ENCODE results near the gene DNAJB9. TPM values are rescaled to one million over a fixed set of nuclear protein-coding genes. Genes with fewer than 3 reads are reported as not detected.

Gene DNAJB9
- total and polyA plus RNA-seq, 8 donors: 26.2 to 34.3 (median 31.4) TPM

DNA sequence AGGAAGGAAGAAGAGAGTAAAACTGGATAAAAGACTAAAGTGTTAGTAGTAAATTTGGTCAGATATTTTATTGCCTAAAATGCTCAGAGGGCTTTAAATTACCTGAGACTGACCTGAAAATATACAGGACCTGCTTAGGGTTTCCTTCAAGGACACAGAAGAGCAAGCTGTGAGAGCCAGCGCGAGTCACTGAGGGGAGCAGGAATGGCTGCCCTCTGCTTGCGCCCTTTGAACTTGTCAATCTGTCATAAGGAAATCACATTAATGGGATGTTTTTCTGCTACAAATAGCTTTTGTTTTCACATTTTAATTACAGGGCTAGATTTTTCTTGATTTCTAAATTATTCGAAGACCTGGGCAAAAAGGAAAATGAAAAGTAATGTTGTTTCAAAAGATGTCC lies 26.9 kb downstream of the DNAJB9 start:
- no peak for ATAC-seq
- Histone ChIP-seq H3K27ac (no peak overlapping the region), H3K9me3 (no peaks in the 10 kb centered on the region), H3K4me3 (no peak overlapping the region), H3K27me3 (peaks cover 0 to 5% of the 10 kb centered on the region in 2 donors), H3K36me3 (no peaks in the 10 kb centered on the region), H3K4me1 (no peaks in the 10 kb centered on the region)
- intact Hi-C loops (cut with DNase I): no loop called here
- TF ChIP-seq, protein P1, sequence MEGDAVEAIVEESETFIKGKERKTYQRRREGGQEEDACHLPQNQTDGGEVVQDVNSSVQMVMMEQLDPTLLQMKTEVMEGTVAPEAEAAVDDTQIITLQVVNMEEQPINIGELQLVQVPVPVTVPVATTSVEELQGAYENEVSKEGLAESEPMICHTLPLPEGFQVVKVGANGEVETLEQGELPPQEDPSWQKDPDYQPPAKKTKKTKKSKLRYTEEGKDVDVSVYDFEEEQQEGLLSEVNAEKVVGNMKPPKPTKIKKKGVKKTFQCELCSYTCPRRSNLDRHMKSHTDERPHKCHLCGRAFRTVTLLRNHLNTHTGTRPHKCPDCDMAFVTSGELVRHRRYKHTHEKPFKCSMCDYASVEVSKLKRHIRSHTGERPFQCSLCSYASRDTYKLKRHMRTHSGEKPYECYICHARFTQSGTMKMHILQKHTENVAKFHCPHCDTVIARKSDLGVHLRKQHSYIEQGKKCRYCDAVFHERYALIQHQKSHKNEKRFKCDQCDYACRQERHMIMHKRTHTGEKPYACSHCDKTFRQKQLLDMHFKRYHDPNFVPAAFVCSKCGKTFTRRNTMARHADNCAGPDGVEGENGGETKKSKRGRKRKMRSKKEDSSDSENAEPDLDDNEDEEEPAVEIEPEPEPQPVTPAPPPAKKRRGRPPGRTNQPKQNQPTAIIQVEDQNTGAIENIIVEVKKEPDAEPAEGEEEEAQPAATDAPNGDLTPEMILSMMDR (IDR thresholded peaks at IDR 0.05): no peak
- DNase-seq: no peak

DNA sequence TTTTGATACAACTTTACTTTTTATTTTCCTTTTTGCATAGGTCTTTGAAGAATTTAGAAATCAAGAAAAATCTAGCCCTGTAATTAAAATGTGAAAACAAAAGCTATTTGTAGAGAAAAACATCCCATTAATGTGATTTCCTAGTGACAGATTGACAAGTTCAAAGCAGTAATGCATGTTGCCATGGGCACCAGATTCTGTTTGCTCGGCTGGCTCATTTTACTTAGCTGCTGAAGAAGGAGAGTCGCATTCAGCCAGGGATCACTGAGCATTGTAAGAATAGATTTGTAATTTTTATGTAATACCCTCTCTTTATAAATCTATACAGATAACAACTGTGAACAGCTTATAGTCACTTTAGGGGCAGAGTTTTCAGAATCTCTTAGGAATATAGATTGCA lies 28.5 kb downstream of the DNAJB9 start:
- TF ChIP-seq, protein P1 (IDR thresholded peaks at IDR 0.05): no peak
- peaks cover 0 to 9% of the 10 kb centered on the region in 2 donors for H3K27me3 ChIP-seq
- no peaks in the 10 kb centered on the region for H3K9me3 ChIP-seq
- no peak overlapping the region for H3K27ac ChIP-seq
- no peak for ATAC-seq
- DNase-seq: peak in 1 of 4 donors; percentile 18
- H3K4me3 ChIP-seq: no peak overlapping the region
- intact Hi-C loops (cut with DNase I): no loop called here
- H3K4me1 ChIP-seq: no peaks in the 10 kb centered on the region
- H3K36me3 ChIP-seq: no peaks in the 10 kb centered on the region

DNA sequence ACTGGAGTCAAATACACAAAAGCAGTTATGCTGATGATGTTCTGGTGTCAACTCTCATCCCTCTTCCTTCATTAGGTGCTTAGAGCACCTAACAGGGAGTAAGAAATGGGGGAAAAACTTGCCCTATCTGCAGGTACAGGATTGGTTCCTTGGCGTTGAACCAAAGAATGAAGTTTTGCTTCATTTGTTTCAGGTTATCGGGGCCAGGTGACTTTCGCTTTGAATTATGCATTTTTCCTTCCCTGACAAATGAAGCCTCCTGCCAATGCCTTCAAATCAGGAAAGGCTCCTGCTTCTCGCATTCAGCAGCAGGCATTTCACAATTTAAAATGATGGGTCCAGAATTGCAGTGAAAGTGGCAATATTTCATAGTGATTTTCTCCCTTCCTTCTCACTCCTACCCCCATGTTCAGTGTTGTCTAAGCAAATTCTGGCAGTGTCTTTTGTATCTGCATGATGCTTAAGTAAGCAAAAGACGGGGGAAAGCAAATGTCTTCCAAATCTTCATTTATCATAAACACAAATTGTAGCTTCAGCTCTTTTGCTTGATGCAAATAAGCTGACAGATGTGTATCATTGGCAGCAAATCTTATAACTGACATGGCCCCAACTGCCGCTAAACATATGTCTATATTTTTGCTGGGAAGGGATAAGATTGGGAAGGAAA lies 29.4 kb downstream of the DNAJB9 start:
- Histone ChIP-seq H3K9me3 (no peaks in the 10 kb centered on the region), H3K27ac (no peak overlapping the region), H3K4me3 (no peak overlapping the region), H3K27me3 (peaks cover 0 to 9% of the 10 kb centered on the region in 2 donors), H3K36me3 (no peaks in the 10 kb centered on the region), H3K4me1 (no peaks in the 10 kb centered on the region)
- DNase-seq: no peak
- no peak for ATAC-seq
- TF ChIP-seq, protein P1 (IDR thresholded peaks at IDR 0.05): no peak
- intact Hi-C loops (cut with DNase I): no loop called here

DNA sequence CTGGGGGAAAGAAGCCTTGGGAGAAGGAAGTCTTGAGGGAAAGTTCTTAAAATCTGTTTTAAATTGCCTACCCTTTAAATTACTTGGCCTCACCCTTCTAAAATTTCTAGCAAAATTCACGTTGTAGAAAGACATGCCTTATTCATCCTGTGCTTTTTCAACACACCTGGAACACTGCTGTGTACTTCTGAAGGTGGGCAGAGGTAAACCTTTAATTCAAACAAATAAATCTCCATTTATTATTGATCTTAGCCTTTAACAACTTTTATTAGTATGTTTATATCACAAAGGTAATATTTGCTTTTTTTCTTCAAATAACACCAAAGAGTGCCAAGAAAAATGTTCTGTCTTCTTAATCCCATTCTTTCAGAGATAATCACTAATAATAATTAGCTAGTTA lies 30.7 kb downstream of the DNAJB9 start:
- H3K27ac ChIP-seq: no peak overlapping the region
- no peaks in the 10 kb centered on the region for H3K4me1 ChIP-seq
- ATAC-seq (no peak), DNase-seq (no peak)
- intact Hi-C loops (cut with DNase I): no loop called here
- no peaks in the 10 kb centered on the region for H3K9me3 ChIP-seq
- TF ChIP-seq, protein P1 (IDR thresholded peaks at IDR 0.05): no peak
- H3K36me3 ChIP-seq: no peaks in the 10 kb centered on the region
- peaks cover 0 to 9% of the 10 kb centered on the region in 2 donors for H3K27me3 ChIP-seq
- H3K4me3 ChIP-seq: no peak overlapping the region

DNA sequence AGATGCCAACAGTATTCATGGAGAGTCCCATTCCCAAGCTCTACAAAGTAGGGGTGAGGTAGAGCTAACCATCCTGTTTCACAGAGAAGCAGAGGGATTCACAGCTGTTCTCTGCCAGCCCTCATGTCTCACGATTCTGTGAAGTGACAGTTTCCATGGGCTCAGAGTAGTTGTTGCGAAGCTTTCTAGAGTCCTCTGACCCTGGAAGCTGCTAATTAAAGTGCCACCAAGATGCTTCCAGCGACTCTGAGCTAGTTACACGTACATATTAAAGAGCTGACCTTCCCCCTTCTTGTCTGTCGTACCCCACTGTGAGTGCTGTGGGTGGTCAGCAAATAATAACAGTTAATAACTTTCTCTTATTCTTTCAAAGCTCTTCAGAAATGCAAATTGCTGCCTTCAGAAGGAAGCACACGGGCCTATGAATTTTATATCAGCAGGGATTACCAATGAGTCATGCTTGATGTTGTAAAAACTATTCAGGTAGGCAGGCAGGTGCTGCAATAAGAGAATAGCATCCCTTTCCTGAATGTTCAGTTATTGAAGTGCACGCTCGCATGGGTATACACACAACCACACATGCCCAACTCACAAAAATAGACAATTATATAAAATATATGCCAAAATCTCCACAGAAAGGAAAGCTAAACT lies 34.1 kb downstream of the DNAJB9 start:
- intact Hi-C loops (cut with DNase I): no loop called here
- H3K36me3 ChIP-seq: no peaks in the 10 kb centered on the region
- no peak overlapping the region for H3K27ac ChIP-seq
- H3K27me3 ChIP-seq: peaks cover 0 to 9% of the 10 kb centered on the region in 2 donors
- H3K4me3 ChIP-seq: no peak overlapping the region
- H3K9me3 ChIP-seq: no peaks in the 10 kb centered on the region
- H3K4me1 ChIP-seq: no peaks in the 10 kb centered on the region
- ATAC-seq (no peak), DNase-seq (no peak)
- TF ChIP-seq, protein P1 (IDR thresholded peaks at IDR 0.05): no peak
